Glomerular endothelial cell (primary cell): ENCODE results near the gene S100B. TPM values are rescaled to one million over a fixed set of nuclear protein-coding genes. Genes with fewer than 3 reads are reported as not detected.

Source experiments
- DNase-seq: peaks from one replicate; pipeline ENCODE4 v3.0.0-alpha.2; 2011; ENCODE audit warnings: low read depth, low spot score; ENCODE audit errors: extremely low read depth
- total RNA-seq: library from RNA; depleted of rRNA; stranded (reverse); fragments of >200 nt; gene quantifications from 2 replicates; pipeline ENCODE4 v1.2.3, GENCODE V29; 2015

S100B gene
- total RNA-seq, 1 donor from 2014 or later, result not detected

- DNase-seq, result no peak
Observed at GRCh38 chr21:46628868-46629267, 24.0 kb upstream of the S100B start.

DNA sequence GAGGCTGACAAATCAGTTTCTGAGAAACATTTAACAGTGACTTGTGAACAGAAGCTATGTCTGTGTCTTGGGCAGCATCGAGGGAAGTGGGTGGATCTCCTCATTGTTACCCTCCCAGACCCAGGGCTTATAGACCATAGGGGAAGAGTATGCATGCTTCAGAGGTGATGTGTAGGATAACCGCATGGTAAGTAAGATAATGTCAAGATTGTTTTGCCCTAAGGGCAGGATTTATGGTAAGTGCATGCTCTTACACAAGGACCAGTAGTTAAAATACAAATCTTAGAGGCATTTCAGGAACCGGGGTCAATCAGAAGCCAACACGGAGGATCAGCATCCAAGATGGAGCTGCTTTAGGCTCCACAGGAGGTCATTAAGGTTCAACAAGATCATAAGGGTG lies 22.8 kb upstream of the S100B start:
- DNase-seq, result no peak

DNA sequence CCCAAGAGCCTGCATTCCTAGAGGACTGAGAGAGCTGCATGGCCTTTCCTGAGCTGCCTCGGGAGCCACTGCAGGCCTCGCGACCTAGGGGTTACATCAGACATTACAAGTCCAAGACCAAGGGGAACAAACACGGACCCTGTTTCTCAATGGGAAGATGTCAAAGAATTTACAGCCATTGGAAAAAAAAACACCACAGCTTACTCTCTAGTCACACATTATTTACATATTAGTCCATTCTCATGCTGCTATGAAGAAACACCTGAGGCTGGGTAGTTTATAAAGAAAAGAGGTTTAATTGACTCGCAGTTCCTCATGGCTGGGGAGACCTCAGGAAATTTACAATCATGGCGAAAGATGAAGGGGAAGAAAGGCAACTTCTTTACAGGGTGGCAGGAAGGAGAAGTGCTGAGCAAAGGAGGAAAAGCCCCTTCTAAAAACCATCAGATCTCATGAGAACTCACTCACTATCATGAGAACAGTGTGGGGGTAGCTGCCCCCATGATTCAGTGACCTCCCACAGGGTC lies 22.2 kb upstream of the S100B start:
- no peak for DNase-seq

DNA sequence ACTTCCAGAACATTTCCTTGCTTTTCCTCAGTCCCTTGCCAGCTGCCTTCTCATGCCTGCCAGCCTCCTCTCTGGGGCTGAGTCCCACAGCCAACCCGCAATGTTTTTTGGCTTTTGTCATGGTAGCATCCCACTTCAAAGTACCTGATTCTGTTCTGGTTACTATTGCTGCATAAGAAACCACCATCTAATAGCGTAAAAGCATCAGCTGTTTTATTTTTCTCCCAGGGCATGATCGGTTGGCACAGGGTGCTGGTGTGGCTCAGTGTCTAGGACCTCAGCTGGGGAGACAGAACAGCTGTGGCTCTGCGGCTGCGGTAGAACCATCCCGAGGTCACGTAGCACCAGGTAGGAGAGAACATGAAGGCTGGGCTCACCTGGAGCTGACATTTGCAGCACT lies 21.7 kb upstream of the S100B start:
- no peak for DNase-seq

GRCh38 chr21:46625759-46626158 lies 20.9 kb upstream of the S100B start:
- no peak for DNase-seq

GRCh38 chr21:46624050-46624449 lies 19.2 kb upstream of the S100B start:
- no peak for DNase-seq

GRCh38 chr21:46622226-46622625 lies 17.3 kb upstream of the S100B start:
- no peak for DNase-seq

- DNase-seq, result no peak
Observed at GRCh38 chr21:46621457-46622182, 16.7 kb upstream of the S100B start.

- no peak for DNase-seq
Observed at GRCh38 chr21:46620846-46621245, 16.0 kb upstream of the S100B start.

DNA sequence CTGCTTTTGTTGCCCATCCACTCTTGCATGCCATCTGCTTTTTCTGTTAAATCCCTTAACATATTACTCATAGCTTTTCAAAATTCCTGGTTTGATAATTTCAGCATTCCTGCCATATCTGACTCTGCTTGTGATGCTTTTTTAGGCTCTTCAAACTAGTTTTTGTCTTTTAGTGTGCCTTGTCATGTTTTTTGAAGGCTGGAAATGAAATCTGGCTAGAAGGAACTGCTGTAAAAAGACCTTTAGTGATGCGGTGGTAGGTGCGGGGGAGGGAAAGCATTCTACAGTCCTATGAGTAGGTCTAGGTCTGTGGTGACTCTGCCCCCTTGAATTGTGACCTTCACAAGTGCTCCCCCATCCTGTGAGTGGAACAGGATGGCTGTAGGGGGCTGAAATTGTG lies 15.0 kb upstream of the S100B start:
- no peak for DNase-seq

DNA sequence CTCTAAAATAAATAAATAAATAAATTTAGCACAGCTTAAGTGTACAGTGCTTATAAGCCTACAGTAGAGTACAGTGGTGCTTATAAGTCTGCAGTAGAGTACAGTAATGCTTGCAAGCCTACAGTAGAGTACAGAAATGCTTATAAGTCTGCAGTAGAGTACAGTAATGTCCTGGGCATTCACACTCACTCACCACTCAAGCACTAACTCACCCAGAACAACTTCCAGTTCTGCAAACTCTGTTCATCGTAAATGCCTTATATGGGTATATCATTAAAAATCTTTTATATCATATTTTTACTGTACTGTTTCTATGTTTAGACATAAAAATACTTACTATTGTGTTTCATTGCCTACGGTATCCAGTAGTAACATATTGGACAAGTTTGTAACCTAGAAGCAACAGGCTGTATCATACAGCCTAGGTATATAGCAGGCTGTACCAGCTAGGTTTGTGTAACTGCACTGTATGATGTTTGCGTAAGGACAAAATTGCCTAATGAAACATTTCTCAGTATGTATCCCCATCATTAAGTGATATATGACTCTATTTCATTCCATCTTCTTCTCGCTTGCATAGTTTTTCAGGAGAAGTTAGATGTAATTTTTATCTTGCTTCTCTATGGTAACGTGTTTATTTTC lies 14.0 kb upstream of the S100B start:
- no peak for DNase-seq

- no peak for DNase-seq
Observed at GRCh38 chr21:46617267-46618051, 12.6 kb upstream of the S100B start.

DNA sequence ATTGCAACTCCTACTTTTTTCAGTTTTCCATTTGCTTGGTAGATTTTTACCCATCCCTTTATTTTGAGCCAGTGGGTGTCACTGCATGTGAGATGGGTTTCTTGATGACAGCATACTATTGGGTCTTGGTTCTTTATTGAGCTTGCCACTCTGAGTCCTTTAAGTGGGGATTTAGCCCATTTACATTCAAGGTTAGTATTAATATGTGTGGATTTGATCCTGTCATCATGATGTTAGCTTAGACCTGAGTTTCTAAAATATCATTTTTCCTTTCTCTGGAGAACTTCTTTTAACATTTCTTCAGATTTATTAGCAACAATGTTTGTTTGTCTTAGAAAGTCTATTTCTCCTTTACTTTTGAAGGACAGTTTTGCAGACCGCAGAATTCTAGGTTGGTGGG lies 11.8 kb upstream of the S100B start:
- no peak for DNase-seq

GRCh38 chr21:46616050-46616449 lies 11.2 kb upstream of the S100B start:
- DNase-seq, result no peak

DNA sequence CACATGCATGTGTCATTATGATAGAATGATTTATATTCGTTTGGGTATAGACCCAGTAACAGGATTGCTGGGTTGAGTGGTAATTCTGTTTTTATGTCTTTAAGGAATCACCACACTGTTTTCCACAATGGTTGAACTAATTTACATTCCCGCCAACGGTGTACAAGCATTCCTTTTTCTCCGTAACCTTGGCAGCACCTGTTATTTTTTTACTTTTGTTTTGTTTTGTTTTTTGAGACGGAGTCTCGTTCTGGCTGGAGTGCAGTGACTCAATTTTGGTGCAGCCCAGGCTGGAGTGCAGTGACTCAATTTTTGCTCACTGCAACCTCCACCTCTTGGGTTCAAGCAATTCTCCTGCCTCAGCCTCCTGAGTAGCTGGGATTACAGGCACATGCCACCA lies 8.5 kb upstream of the S100B start:
- DNase-seq, result no peak

GRCh38 chr21:46610018-46610701 lies 5.3 kb upstream of the S100B start:
- no peak for DNase-seq

DNA sequence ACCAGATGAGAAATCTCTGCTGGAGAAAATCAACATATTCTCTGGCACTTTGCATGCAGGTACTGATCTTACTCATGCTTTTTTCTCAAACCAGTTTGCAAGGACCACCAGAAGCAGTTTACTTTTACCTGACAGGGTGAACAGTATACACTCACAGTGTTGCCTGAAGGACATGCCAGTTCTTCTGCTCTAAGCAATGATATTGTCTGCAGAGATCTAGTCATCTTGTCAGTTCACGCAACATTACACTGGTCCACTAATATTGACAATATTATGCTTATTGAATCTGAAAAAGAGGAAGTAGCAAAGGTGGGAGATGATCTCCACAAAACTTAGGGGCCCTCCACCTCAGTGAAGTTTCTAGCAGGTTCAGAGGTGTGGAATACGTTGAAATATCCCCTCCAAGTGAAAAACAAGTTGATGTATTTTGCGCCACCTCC lies 3.8 kb upstream of the S100B start:
- DNase-seq, result no peak

DNA sequence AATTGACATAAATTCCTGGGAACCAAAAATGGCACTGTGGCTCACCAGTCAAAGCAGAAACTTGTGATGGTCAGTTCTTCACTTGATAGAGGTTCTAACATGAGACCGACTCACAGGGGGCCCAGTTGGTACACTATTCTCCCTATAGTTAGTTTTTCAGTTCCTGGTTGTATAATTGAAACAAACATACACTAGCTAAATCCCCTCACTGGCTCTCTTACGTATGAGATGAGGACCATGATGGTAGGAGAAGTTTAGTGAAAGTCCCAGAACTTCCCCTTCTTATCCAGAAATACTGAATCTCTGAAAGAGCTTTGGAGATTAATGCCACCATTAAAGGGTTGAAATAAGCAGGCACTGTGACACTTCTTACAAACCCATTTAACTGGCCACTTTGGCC lies 2.8 kb upstream of the S100B start:
- no peak for DNase-seq

DNA sequence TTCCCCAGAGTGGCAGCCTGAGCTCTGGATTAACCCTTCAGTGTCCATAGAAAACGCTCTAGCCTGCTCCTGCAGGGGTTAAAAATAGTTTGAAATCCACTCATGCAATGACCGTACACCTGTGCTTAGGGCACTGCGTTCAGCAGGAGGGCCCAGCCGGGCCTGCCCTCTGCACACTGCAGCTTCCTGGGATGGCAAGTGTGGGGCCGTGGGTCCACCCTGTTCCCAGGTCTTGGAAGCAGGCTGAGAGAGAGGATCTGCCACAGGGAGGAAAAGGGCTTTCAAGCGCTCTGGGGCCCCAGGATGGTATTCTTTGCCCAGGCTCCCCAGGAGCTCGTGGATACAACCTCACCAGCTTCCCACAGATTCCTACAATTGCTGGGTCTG lies 1.5 kb upstream of the S100B start:
- DNase-seq, result no peak

DNA sequence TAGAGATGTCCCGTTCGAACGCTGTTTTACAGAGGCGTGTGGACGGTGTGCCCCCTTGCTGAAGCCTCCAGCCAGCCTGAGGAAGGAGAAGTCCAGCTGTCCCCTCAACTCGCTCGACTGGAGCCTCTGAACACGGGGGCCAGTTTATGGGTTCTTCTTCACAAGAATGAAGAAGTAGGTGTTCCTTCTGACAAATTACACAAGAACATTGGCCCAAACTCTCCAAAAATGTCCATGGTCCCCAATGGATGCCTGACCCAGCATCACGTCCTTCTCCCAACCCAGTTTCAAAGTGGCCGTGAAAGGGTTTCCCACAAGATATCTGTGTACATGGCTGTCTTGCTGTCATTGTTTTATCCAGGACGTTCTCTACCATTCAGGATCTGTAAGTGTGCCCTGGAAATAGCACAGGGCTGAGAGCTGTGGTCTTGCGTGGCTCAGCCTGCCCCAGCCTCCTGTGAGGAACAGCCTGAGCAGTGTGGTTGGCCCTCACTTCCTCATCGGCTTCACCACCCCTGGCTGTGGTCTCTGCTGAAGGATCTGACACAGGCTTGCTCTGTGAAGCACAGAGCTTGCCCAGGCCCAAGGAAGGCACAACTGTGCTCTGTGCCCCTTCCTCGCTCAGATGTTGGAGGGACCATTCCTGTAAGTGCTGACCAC lies 1.0 kb upstream of the S100B start:
- no peak for DNase-seq
